Stomach (tissue), 4 donors: ENCODE results near the gene DAB1.

ENCODE experiments used
- POLR2A ChIP-seq, 4 donors: fragments of 450-650 bp; IDR thresholded peaks; one replicate each; pipeline ENCODE4 v1.6.1; 2016; ENCODE audit warnings: antibody characterized with exemption in 4 of 4, control low read depth in 2 of 4, mild to moderate bottlenecking in 1 of 4, moderate library complexity in 1 of 4
- POLR2AphosphoS5 ChIP-seq, 3 donors: sonication (generic); formaldehyde crosslinking; IDR thresholded peaks; one replicate each; pipeline ENCODE4 v1.6.1; 2016; ENCODE audit warnings: antibody characterized with exemption in 3 of 3
- TF ChIP-seq, protein P1 (sequence below), 7 experiments: fragments of 450-650 bp in 4 of 7; fragments of 200-600 bp in 3 of 7; sonication (generic) in 3 of 7; IDR thresholded peaks; one replicate each; pipeline ENCODE4 v1.5.1; 2016 to 2019; ENCODE audit warnings: antibody characterized with exemption in 7 of 7, control low read depth in 2 of 7, mild to moderate bottlenecking in 1 of 7

GRCh38 chr1:56985857-56986256 lies 438.0 kb downstream of the DAB1 start:
- TF ChIP-seq POLR2A (IDR thresholded peaks at IDR 0.05) (no peak), POLR2AphosphoS5 (IDR thresholded peaks at IDR 0.05) (no peak)
- TF ChIP-seq, protein P1, sequence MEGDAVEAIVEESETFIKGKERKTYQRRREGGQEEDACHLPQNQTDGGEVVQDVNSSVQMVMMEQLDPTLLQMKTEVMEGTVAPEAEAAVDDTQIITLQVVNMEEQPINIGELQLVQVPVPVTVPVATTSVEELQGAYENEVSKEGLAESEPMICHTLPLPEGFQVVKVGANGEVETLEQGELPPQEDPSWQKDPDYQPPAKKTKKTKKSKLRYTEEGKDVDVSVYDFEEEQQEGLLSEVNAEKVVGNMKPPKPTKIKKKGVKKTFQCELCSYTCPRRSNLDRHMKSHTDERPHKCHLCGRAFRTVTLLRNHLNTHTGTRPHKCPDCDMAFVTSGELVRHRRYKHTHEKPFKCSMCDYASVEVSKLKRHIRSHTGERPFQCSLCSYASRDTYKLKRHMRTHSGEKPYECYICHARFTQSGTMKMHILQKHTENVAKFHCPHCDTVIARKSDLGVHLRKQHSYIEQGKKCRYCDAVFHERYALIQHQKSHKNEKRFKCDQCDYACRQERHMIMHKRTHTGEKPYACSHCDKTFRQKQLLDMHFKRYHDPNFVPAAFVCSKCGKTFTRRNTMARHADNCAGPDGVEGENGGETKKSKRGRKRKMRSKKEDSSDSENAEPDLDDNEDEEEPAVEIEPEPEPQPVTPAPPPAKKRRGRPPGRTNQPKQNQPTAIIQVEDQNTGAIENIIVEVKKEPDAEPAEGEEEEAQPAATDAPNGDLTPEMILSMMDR (IDR thresholded peaks at IDR 0.05), result no peak
